Large intestine (tissue), 3 donors: ENCODE results near the gene FOXP1. TPM values are rescaled to one million over a fixed set of nuclear protein-coding genes. Genes with fewer than 3 reads are reported as not detected.

ENCODE experiments used
- DNase-seq, 2 donors: peaks; one replicate each; pipeline versions ENCODE4 v3.0.0 to v3.0.0-alpha.2; 2013
- H3K27ac ChIP-seq: one replicate; pipeline ENCODE4 v1.5.1; 2013; ENCODE audit warnings: low read length
- H3K27me3 ChIP-seq: 2 replicates; pipeline ENCODE4 v1.6.1; 2013; ENCODE audit warnings: low read length; ENCODE audit not compliant: control insufficient read depth, insufficient read depth
- H3K36me3 ChIP-seq: 2 replicates; pipeline ENCODE4 v1.6.1; 2013; ENCODE audit warnings: low read length; ENCODE audit not compliant: control insufficient read depth, insufficient read depth
- H3K4me1 ChIP-seq: one replicate; pipeline ENCODE4 v1.6.1; 2013; ENCODE audit warnings: low read length; ENCODE audit not compliant: control insufficient read depth, insufficient read depth
- H3K4me3 ChIP-seq: one replicate; pipeline ENCODE4 v1.5.1; 2013; ENCODE audit warnings: low read length
- H3K9me3 ChIP-seq: one replicate; pipeline ENCODE4 v1.6.1; 2013; ENCODE audit warnings: mild to moderate bottlenecking, low read depth, low read length, moderate library complexity; ENCODE audit not compliant: control insufficient read depth
- WGBS: methylation state at CpG from one replicate; pipeline ENCODE4 v1.1.5; 2013; ENCODE audit warnings: low lambda C conversion rate; ENCODE audit not compliant: insufficient coverage; 5-methylcytosine and 5-hydroxymethylcytosine counted together
- polyA plus RNA-seq: library from polyadenylated mRNA; unstranded; fragments of 120-200 nt; gene quantifications from one replicate; pipeline ENCODE4 v1.2.1, GENCODE V29; 2013

The FOXP1 gene
- polyA plus RNA-seq, 1 donor: 64.1 TPM

DNA sequence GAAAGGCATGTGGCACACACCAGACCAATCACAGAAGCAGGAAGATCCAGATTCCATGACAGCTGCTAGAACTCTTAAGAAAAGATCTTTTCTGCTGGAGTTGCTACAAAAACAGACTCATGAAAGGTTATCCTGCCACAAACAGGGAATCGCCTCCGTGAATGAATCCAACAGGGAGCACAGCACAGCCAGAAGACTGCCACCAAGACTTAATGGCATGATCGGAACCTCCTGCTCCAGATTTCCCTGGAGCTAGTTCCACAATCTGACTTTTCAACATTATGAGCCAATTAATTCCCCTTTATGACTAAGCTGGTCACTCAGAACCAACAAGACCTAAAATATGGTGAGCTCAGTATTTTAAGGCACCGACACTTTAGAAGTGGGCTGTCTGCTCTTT, 232.5 kb downstream of the FOXP1 start:
- 60% methylated on average over 1 of the region's 4 CpGs for WGBS
- Histone ChIP-seq H3K27ac (peak overlapping the region; percentile 55), H3K9me3 (no peaks in the 10 kb centered on the region), H3K4me1 (peaks cover 16% of the 10 kb centered on the region), H3K27me3 (no peaks in the 10 kb centered on the region), H3K4me3 (no peak overlapping the region), H3K36me3 (no peaks in the 10 kb centered on the region)
- no peak for DNase-seq

DNA sequence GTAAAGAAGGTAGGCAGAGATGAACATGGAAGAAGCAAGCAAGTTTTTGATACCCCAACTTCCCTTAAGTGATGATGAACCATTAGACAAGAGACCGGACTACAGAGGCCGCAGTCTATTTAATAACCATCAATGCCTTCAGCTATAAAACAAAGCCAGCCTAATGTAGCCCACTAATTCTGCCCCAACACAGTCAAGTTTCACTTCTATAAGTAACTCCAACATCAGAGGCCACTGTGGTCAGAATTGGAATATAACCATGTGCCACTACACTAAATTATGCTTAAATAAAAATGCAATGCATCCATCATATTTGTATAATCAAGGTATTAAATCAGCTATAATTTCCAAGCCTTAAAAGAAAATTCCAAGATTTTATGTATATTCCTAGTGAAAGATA, 234.7 kb downstream of the FOXP1 start:
- Histone ChIP-seq H3K4me1 (peaks cover 16% of the 10 kb centered on the region), H3K9me3 (no peaks in the 10 kb centered on the region), H3K27me3 (no peaks in the 10 kb centered on the region), H3K27ac (no peak overlapping the region), H3K4me3 (no peak overlapping the region), H3K36me3 (no peaks in the 10 kb centered on the region)
- no peak for DNase-seq
- no CpG with 5 or more reads among the region's 2 CpGs for WGBS

DNA sequence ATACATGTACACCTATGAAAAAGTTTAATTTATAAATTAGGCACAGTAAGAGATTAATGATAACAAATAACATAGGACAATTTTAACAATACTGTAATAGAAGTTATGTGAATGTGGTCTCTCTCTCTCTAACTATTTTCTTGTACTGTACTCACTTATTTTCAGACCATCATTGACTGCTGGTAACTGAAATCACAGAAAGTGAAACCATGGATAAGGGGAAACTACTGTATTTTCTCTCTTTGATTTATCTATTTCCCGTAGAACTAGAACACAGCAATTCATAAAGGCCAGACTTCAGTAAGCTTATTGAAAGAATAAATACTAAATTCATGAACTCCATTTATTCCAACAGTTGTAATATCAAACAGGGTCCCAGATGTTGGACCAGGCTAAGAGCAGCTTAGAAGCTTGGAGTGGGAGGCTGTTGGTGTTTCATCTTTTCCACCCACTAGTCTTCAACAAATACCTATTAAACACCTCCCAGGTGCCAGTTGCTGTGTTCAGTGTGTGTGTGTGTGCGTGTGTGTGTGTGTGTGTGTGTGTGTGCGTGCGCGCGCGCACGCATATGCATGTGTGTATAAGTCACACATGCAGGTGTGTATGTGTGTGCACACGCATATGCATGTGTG, 235.4 kb downstream of the FOXP1 start:
- H3K27me3 ChIP-seq: no peaks in the 10 kb centered on the region
- H3K27ac ChIP-seq: no peak overlapping the region
- WGBS: 38% methylated on average over 1 of the region's 9 CpGs
- no peak for DNase-seq
- no peaks in the 10 kb centered on the region for H3K9me3 ChIP-seq
- peaks cover 16% of the 10 kb centered on the region for H3K4me1 ChIP-seq
- no peaks in the 10 kb centered on the region for H3K36me3 ChIP-seq
- H3K4me3 ChIP-seq: no peak overlapping the region

DNA sequence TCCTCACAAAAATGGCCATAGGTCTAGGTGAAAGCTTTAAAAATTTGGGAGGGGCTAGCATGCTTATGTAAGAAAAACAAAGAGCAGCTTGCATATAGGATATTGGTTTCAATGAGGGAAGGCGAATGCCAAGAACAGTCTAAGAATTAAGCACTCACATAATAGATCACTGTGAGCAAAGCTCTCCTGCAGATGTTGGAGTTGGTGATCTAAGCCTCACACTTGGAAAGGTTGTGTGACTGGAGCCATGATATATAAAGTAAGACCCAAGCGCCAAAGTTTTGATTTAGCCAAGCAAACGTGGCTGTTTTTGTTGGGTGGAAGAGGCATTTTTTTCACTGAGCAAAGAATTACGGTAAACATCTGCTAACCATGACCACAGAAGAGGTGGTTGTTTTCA, 237.5 kb downstream of the FOXP1 start:
- no peak for DNase-seq
- WGBS: 100% methylated on average over 2 of the region's 4 CpGs
- Histone ChIP-seq H3K27ac (no peak overlapping the region), H3K27me3 (no peaks in the 10 kb centered on the region), H3K4me1 (peaks cover under 1% of the 10 kb centered on the region), H3K9me3 (no peaks in the 10 kb centered on the region), H3K36me3 (no peaks in the 10 kb centered on the region), H3K4me3 (no peak overlapping the region)

DNA sequence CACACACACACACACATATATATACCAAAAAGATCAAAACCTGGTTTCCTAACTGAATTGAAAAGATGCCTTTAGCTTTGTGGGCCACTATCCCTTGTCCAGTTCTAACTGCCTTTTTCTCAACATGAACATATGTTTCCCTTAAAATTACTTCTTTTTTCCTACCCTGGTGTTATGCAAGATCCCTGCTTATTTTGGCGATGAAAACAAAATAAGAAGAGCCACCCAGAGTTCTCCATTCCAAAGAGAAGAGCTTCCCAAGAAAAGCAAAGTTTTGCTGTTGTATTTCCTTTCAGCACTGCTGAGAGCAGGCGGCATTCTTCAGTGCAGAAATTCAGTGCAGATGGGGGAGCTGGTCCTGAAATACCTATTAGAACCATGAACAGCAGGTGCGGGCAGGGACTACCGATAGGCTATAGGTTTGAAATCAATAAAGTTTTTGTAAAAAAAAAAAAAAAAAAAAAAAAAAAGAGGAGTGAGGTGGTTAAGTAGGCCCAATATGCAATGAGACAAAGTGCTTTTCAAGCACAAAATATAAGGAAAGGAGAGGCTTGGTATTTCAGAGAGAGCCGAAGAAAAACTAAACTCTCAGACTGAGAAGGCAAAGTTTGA, 238.0 kb downstream of the FOXP1 start:
- no peaks in the 10 kb centered on the region for H3K36me3 ChIP-seq
- WGBS: no CpG with 5 or more reads among the region's 5 CpGs
- DNase-seq: no peak
- no peak overlapping the region for H3K4me3 ChIP-seq
- no peaks in the 10 kb centered on the region for H3K4me1 ChIP-seq
- no peaks in the 10 kb centered on the region for H3K9me3 ChIP-seq
- H3K27ac ChIP-seq: no peak overlapping the region
- no peaks in the 10 kb centered on the region for H3K27me3 ChIP-seq

DNA sequence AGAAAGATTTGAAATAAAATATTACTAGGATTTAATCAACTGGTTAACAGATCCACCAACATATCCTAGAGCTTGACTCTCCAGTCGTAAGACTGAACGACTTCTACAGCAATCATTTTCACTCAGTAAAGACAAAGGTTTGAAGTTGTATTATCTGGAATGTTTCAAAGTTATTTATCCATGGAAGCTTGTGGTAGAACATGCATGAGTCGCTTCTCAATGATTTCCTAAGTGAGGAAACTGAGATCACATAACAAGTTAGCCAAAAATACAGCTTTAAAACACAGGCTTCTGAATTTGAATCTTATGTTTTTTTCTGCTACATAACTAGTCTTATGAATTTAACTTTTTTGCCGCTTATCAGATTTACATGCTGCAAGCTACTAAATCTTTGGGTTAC, 241.8 kb downstream of the FOXP1 start:
- 90% methylated on average over 2 of the region's 4 CpGs for WGBS
- no peak overlapping the region for H3K27ac ChIP-seq

DNA sequence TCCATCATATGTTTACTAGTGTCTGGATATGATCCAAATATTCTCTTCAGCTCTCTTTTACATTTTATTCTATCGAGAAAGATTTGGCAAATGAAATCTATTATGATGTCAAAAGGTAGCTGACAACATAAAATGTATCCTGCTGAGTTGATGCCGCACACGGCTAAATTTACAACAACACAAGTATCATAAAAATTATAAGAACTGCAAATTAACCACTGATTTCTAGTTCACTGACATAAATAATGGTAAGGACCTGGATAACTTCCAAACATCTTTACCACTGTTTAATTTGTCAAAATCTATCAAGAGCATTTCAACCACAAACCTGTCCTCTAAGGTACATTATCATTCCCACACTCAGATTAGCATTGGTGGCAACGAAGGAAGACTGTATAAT, 244.5 kb downstream of the FOXP1 start:
- DNase-seq: no peak
- H3K27me3 ChIP-seq: no peaks in the 10 kb centered on the region
- WGBS: 100% methylated on average over 3 of the region's 4 CpGs
- no peak overlapping the region for H3K27ac ChIP-seq
- H3K4me3 ChIP-seq: no peak overlapping the region
- no peaks in the 10 kb centered on the region for H3K9me3 ChIP-seq
- peaks cover under 1% of the 10 kb centered on the region for H3K36me3 ChIP-seq
- H3K4me1 ChIP-seq: no peaks in the 10 kb centered on the region

More for the DNA sequence above, 241.8 kb downstream of the FOXP1 start:
- no peak overlapping the region for H3K4me3 ChIP-seq
- H3K27me3 ChIP-seq: no peaks in the 10 kb centered on the region
- no peaks in the 10 kb centered on the region for H3K36me3 ChIP-seq
- no peaks in the 10 kb centered on the region for H3K9me3 ChIP-seq
- no peak for DNase-seq
- H3K4me1 ChIP-seq: no peaks in the 10 kb centered on the region

DNA sequence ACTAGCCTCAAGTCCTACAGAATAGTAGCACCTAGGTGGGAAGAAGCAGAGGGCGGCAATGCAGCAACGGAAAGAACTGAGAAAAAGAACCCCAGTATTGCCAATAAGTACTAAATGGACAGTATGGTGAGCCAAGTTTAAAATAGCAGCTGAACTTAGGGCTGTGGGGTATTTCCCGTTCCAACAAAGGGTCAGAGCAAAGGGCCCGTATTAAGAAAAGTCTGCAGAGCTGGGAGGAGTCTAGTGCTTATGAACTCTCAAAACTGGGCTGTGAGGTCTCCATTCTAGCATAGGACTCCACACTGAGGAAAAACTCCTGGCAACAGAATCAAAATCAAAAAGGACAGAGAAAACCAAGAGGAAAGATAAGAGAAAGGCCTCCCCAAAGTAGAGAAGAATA, 250.7 kb downstream of the FOXP1 start:
- no peak for DNase-seq
- Histone ChIP-seq H3K27ac (no peak overlapping the region), H3K4me3 (no peak overlapping the region), H3K9me3 (peaks cover 8% of the 10 kb centered on the region), H3K4me1 (peaks cover 6% of the 10 kb centered on the region), H3K27me3 (no peaks in the 10 kb centered on the region), H3K36me3 (peaks cover 5% of the 10 kb centered on the region)
- no CpG with 5 or more reads among the region's 4 CpGs for WGBS

DNA sequence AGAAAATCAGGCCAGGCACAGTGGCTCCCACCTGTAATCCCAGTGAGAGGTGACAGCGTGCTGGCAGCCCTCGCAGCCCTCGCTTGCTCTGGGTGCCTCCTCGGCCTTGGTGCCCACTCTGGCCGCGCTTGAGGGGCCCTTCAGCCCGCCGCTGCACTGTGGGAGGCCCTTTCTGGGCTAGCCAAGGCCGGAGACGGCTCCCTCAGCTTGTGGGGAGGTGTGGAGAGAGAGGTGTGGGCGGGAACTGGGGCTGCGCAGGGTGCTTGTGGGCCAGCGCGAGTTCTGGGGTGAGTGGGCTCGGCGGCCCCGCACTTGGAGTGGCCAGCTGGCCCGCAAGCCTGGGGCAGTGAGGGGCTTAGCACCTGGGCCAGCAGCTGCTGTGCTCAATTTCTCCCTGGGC, 252.6 kb downstream of the FOXP1 start:
- Histone ChIP-seq H3K4me1 (peaks cover 17% of the 10 kb centered on the region), H3K36me3 (peaks cover 5% of the 10 kb centered on the region), H3K27ac (no peak overlapping the region), H3K4me3 (no peak overlapping the region), H3K9me3 (peaks cover 8% of the 10 kb centered on the region), H3K27me3 (no peaks in the 10 kb centered on the region)
- WGBS: no CpG with 5 or more reads among the region's 18 CpGs
- DNase-seq: no peak

DNA sequence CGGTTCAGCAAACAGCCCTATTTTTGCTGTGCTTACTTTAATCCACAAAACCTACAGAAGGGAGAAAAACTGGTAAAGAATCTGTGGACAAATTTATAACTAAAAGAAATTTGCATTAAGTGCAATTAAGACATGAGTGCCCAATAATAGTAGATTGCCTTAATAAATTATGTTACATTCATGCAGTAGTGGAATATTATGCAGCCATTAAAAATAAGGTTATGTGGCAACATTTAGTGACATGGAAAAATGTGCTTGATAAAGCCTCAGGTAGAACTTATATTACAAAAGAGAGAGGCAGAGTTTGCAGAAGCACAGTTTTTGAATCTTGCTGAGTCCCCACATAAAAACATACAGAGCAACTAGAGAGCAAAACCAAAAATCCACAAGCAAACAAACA, 253.0 kb downstream of the FOXP1 start:
- WGBS: 100% methylated on average over 1 of the region's 1 CpG
- Histone ChIP-seq H3K36me3 (peaks cover 5% of the 10 kb centered on the region), H3K9me3 (peaks cover 8% of the 10 kb centered on the region), H3K4me3 (no peak overlapping the region), H3K4me1 (peaks cover 19% of the 10 kb centered on the region), H3K27me3 (no peaks in the 10 kb centered on the region), H3K27ac (no peak overlapping the region)
- DNase-seq: no peak

DNA sequence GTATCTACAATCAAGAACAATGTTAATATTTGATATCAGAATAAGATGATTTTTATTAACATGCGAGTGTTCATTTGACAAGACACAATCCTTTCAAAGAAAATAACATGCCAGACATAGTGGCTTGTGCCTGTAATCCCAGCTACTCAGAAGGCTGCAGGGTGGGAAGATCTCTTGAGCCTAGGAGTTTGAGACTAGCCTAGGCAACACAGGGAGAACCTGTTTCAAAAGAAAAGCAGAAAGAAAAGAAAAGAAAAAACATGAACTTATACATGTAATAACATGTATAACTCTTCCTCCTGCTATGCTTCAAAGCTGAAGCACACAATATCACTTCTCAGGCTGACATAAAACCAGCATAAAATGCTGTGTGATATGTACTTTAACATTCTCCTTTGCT, 253.7 kb downstream of the FOXP1 start:
- Histone ChIP-seq H3K4me3 (no peak overlapping the region), H3K36me3 (peaks cover 5% of the 10 kb centered on the region), H3K27ac (peak overlapping the region; percentile 16), H3K9me3 (peaks cover 8% of the 10 kb centered on the region), H3K4me1 (peaks cover 22% of the 10 kb centered on the region), H3K27me3 (no peaks in the 10 kb centered on the region)
- WGBS: no CpG with 5 or more reads among the region's 1 CpG
- no peak for DNase-seq
